M059J (cell line): ENCODE results near the gene ZNF407. TPM values are rescaled to one million over a fixed set of nuclear protein-coding genes. Genes with fewer than 3 reads are reported as not detected.

Experiments used
- DNase-seq: peaks from one replicate; pipeline ENCODE4 v3.0.0-alpha.2; 2012; ENCODE audit warnings: low read depth
- total RNA-seq: library from RNA; depleted of rRNA; stranded (reverse); fragments of >200 nt; shearing (Covaris generic); gene quantifications from 2 replicates; pipeline ENCODE4 v1.2.3, GENCODE V29; 2014

Gene ZNF407
- total RNA-seq, 1 experiment from 2014 or later: 5.9 TPM

- no peak for DNase-seq
Observed at GRCh38 chr18:74728586-74728985, 130.9 kb downstream of the ZNF407 start.

- DNase-seq: peak; percentile 80
Observed at GRCh38 chr18:74731097-74731496, 133.4 kb downstream of the ZNF407 start.

- no peak for DNase-seq
Observed at GRCh38 chr18:74732380-74732779, 134.7 kb downstream of the ZNF407 start.

GRCh38 chr18:74733598-74733997, 135.9 kb downstream of the ZNF407 start:
- DNase-seq: no peak

GRCh38 chr18:74734013-74734444, 136.4 kb downstream of the ZNF407 start:
- DNase-seq: no peak

- DNase-seq: no peak
Observed at GRCh38 chr18:74739926-74740325, 142.3 kb downstream of the ZNF407 start.

GRCh38 chr18:74742573-74743243, 145.0 kb downstream of the ZNF407 start:
- peak; percentile 32 for DNase-seq

GRCh38 chr18:74745633-74746403, 148.1 kb downstream of the ZNF407 start:
- DNase-seq: peak; percentile 81

- no peak for DNase-seq
Observed at GRCh38 chr18:74748809-74749208, 151.1 kb downstream of the ZNF407 start.

GRCh38 chr18:74758995-74759394, 161.3 kb downstream of the ZNF407 start:
- DNase-seq: no peak

- no peak for DNase-seq
Observed at GRCh38 chr18:74760026-74760425, 162.4 kb downstream of the ZNF407 start.

- DNase-seq: peak; percentile 32
Observed at GRCh38 chr18:74760436-74760835, 162.8 kb downstream of the ZNF407 start.

GRCh38 chr18:74766251-74766650, 168.6 kb downstream of the ZNF407 start:
- DNase-seq: no peak

GRCh38 chr18:74768096-74768495, 170.4 kb downstream of the ZNF407 start:
- no peak for DNase-seq

- DNase-seq: no peak
Observed at GRCh38 chr18:74773171-74773624, 175.5 kb downstream of the ZNF407 start.

- no peak for DNase-seq
Observed at GRCh38 chr18:74774486-74774885, 176.8 kb downstream of the ZNF407 start.

GRCh38 chr18:74775239-74775638, 177.6 kb downstream of the ZNF407 start:
- peak; percentile 22 for DNase-seq

- no peak for DNase-seq
Observed at GRCh38 chr18:74778191-74778847, 180.6 kb downstream of the ZNF407 start.

- no peak for DNase-seq
Observed at GRCh38 chr18:74784752-74785151, 187.1 kb downstream of the ZNF407 start.

- DNase-seq: no peak
Observed at GRCh38 chr18:74785632-74786031, 188.0 kb downstream of the ZNF407 start.

- no peak for DNase-seq
Observed at GRCh38 chr18:74788657-74789056, 191.0 kb downstream of the ZNF407 start.

- no peak for DNase-seq
Observed at GRCh38 chr18:74789078-74789477, 191.4 kb downstream of the ZNF407 start.

- no peak for DNase-seq
Observed at GRCh38 chr18:74790451-74790850, 192.8 kb downstream of the ZNF407 start.
